AG04450 (cell line): ENCODE data around the gene NPC2. TPM values are rescaled to one million over a fixed set of nuclear protein-coding genes. Genes with fewer than 3 reads are reported as not detected.
"Not testable (repeated sequence)": the region's sequence is repeated elsewhere in the genome, so short reads cannot be mapped to it uniquely, and the experiment has no call there.

Source experiments
- CTCF ChIA-PET: fragments of 300-600, 350-600 bp; formaldehyde crosslinking; extraction: SDS; loops from one replicate; lab custom pipeline; 2022; ENCODE audit warnings: antibody characterized with exemption, inconsistent platforms; lab: Charles Lee
- POLR2A ChIA-PET: fragments of 350-600 bp; formaldehyde crosslinking; extraction: SDS; loops from one replicate; lab custom pipeline; 2021; ENCODE audit warnings: antibody characterized with exemption, inconsistent platforms; lab: Yijun Ruan, JAX
- DNase-seq: peaks from one replicate; pipeline ENCODE4 v3.0.0-alpha.2; 2011; ENCODE audit warnings: low read depth, low spot score
- H3K27ac ChIP-seq: one replicate; pipeline ENCODE4 v1.5.1; 2012; ENCODE audit warnings: low read depth, low read length, control low read depth
- H3K27me3 ChIP-seq: one replicate; pipeline ENCODE4 v1.6.0; 2012; ENCODE audit warnings: low read length; ENCODE audit not compliant: control insufficient read depth, insufficient read depth
- H3K4me3 ChIP-seq: 2 replicates; pipeline ENCODE4 v1.5.1; 2011; ENCODE audit warnings: mild to moderate bottlenecking, low read depth, low read length, control low read depth
- H3K9me3 ChIP-seq: 2 replicates; pipeline ENCODE4 v1.5.1; 2012; ENCODE audit warnings: low read length; ENCODE audit not compliant: control insufficient read depth, insufficient read depth
- polyA plus RNA-seq: library from polyadenylated mRNA; depleted of rRNA; stranded (reverse); fragments of >200 nt; gene quantifications from 2 replicates; pipeline ENCODE4 v1.2.3, GENCODE V29; 2011
- TF ChIP-seq, protein P1 (sequence below): IDR thresholded peaks from 2 replicates; pipeline ENCODE4 v1.5.1; 2011; ENCODE audit warnings: low read depth, low read length, control low read depth, inconsistent platforms

Gene NPC2
- polyA plus RNA-seq, 1 experiment = 197 TPM

- TF ChIP-seq, protein P1, sequence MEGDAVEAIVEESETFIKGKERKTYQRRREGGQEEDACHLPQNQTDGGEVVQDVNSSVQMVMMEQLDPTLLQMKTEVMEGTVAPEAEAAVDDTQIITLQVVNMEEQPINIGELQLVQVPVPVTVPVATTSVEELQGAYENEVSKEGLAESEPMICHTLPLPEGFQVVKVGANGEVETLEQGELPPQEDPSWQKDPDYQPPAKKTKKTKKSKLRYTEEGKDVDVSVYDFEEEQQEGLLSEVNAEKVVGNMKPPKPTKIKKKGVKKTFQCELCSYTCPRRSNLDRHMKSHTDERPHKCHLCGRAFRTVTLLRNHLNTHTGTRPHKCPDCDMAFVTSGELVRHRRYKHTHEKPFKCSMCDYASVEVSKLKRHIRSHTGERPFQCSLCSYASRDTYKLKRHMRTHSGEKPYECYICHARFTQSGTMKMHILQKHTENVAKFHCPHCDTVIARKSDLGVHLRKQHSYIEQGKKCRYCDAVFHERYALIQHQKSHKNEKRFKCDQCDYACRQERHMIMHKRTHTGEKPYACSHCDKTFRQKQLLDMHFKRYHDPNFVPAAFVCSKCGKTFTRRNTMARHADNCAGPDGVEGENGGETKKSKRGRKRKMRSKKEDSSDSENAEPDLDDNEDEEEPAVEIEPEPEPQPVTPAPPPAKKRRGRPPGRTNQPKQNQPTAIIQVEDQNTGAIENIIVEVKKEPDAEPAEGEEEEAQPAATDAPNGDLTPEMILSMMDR = no peak
- POLR2A ChIA-PET = interaction anchor here (0.7 to 0.8 kb wide), 2 partner anchors 23 to 118 kb away, joined by 3 to 4 read pairs; no protein-coding TSS in a partner anchor
- DNase-seq = no peak
- no peaks in the 10 kb centered on the region for H3K27me3 ChIP-seq
- no peak overlapping the region for H3K27ac ChIP-seq
- H3K4me3 ChIP-seq = no peak overlapping the region
- no peaks in the 10 kb centered on the region for H3K9me3 ChIP-seq
- CTCF ChIA-PET = no interaction called here
Observed at GRCh38 chr14:74538411-74539391, 45.6 kb upstream of the NPC2 start.

DNA sequence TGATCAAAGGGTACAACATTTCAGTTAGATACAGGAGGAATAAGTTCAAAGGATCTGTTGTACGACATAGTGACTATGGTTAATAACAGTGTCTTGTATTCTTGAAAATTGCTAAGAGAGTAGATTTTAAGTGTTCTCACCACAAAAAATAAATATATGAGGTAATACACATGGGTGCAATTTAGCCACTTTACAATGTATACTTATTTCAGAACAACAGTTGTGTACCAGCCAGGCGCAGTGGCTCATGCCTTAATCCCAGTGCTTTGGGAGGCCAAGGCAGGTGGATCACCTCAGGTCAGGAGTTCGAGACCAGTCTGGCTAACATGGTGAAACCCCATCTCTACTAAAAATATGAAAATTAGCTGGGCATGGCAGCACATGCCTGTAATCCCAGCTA, 43.2 kb upstream of the NPC2 start:
- H3K9me3 ChIP-seq, DNase-seq, H3K27me3 ChIP-seq, CTCF ChIA-PET, H3K4me3 ChIP-seq, POLR2A ChIA-PET, H3K27ac ChIP-seq: not testable (repeated sequence)

GRCh38 chr14:74535756-74536325, 42.7 kb upstream of the NPC2 start:
- no peaks in the 10 kb centered on the region for H3K9me3 ChIP-seq
- no peaks in the 10 kb centered on the region for H3K27me3 ChIP-seq
- ChIA-PET POLR2A (no interaction called here), CTCF (no interaction called here)
- DNase-seq = no peak
- H3K4me3 ChIP-seq = no peak overlapping the region
- H3K27ac ChIP-seq = no peak overlapping the region
- TF ChIP-seq, protein P1 = no peak

GRCh38 chr14:74533576-74533975, 40.5 kb upstream of the NPC2 start:
- no peak overlapping the region for H3K4me3 ChIP-seq
- POLR2A ChIA-PET = no interaction called here
- CTCF ChIA-PET = interaction anchor here (0.6 kb wide), 1 partner anchor 125 kb away, joined by 3 read pairs; no protein-coding TSS in a partner anchor
- H3K9me3 ChIP-seq = no peaks in the 10 kb centered on the region
- TF ChIP-seq, protein P1 = no peak
- DNase-seq = no peak
- H3K27ac ChIP-seq = no peak overlapping the region
- H3K27me3 ChIP-seq = no peaks in the 10 kb centered on the region

GRCh38 chr14:74532246-74532645, 39.1 kb upstream of the NPC2 start:
- Histone ChIP-seq H3K4me3 (no peak overlapping the region), H3K27me3 (no peaks in the 10 kb centered on the region), H3K27ac (no peak overlapping the region), H3K9me3 (no peaks in the 10 kb centered on the region)
- CTCF ChIA-PET = interaction anchor here (0.6 kb wide), 1 partner anchor 187 kb away, joined by 3 read pairs; no protein-coding TSS in a partner anchor
- POLR2A ChIA-PET = interaction anchor here (0.6 kb wide), 1 partner anchor 189 kb away, joined by 3 read pairs; no protein-coding TSS in a partner anchor
- TF ChIP-seq, protein P1 = no peak
- DNase-seq = no peak
